ENCODE data around the gene C19orf38.
A peak's percentile ranks its signal among the peaks of the same experiment; 100 is the strongest.

The C19orf38 gene

GRCh38 chr19:10892256-10892655 is 44.0 kb downstream of the C19orf38 start:
- DNase-seq (ENCODE audit: low spot score in 2 of 2) (no peak), ATAC-seq (replicated peaks; ENCODE audit: extremely low read depth, poor library complexity, severe bottlenecking) (no peak)
- H3K4me1 Mint-ChIP-seq, result peaks cover 14% of the 10 kb centered on the region
- H3K36me3 Mint-ChIP-seq (ENCODE audit: insufficient read depth), result peaks cover 1% of the 10 kb centered on the region
- H3K4me3 Mint-ChIP-seq, result no peak overlapping the region
- H3K27ac Mint-ChIP-seq (ENCODE audit: low read depth), result no peak overlapping the region
- no peaks in the 10 kb centered on the region for H3K9me3 Mint-ChIP-seq
- no peaks in the 10 kb centered on the region for H3K27me3 Mint-ChIP-seq

DNA sequence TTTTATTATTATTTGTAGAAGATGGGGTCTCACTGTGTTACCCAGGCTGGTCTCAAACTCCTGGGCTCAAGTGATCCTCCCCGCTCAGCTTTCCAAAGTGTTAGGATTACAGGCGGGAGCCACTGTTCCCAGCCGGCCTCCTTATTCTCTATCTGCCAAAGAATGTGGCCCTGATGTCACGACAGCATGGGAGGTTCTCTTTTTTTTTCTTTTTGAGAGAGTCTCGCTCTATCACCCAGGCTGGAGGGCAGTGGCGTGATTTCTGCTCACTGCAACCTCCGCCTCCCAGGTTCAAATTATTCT is 46.6 kb downstream of the C19orf38 start:
- no peaks in the 10 kb centered on the region for H3K27me3 Mint-ChIP-seq
- DNase-seq (ENCODE audit: low spot score in 2 of 2), result no peak
- peaks cover 8% of the 10 kb centered on the region for H3K4me1 Mint-ChIP-seq
- ATAC-seq (replicated peaks; ENCODE audit: extremely low read depth, poor library complexity, severe bottlenecking), result no peak
- no peak overlapping the region for H3K4me3 Mint-ChIP-seq
- H3K27ac Mint-ChIP-seq (ENCODE audit: low read depth), result no peak overlapping the region
- peaks cover 2% of the 10 kb centered on the region for H3K36me3 Mint-ChIP-seq (ENCODE audit: insufficient read depth)
- H3K9me3 Mint-ChIP-seq, result no peaks in the 10 kb centered on the region

DNA sequence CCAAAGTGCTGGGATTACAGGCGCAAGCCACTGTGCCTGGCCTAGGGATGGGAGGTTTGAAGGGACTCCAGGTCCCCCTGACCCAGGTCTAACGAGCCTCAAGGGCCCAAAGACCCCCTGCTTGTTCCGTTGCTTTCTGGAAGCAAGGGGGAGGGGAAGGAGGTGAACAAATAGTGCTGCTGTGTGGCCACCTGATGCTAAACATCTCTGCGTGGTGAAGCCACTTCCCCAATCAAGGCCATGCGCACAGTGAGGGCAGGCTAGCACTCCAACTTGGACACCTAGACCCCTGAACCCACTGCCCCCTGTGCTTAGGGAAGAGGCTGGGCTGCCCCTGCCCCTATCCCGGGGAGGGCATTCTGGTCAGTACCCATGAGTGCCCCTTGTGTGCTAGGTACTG is 47.1 kb downstream of the C19orf38 start:
- DNase-seq (ENCODE audit: low spot score in 2 of 2) (no peak), ATAC-seq (replicated peaks; ENCODE audit: extremely low read depth, poor library complexity, severe bottlenecking) (no peak)
- Mint-ChIP-seq H3K4me3 (no peak overlapping the region), H3K27ac (ENCODE audit: low read depth) (no peak overlapping the region), H3K27me3 (no peaks in the 10 kb centered on the region), H3K36me3 (ENCODE audit: insufficient read depth) (peaks cover 2% of the 10 kb centered on the region), H3K9me3 (no peaks in the 10 kb centered on the region), H3K4me1 (peaks cover 8% of the 10 kb centered on the region)

DNA sequence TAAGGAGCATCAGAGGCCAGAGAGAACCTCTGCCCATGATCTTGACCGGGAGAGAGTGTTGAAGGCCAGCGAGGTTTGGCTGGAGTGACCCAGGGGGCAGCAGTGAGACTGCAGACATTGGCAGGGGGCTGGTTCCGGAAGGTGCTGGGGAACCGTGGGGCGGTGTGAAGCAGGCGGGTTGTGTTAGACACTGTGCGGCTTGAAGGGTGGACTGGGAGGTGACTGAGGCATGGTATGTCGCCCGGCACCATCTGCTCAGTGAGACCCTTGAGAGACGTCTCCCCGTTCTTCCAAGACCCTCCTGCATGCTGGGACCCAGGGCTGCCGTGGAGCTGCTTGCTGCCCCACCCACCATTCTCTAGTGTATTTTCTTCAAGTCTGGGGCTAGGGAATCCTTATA is 47.7 kb downstream of the C19orf38 start:
- Mint-ChIP-seq H3K27ac (ENCODE audit: low read depth) (no peak overlapping the region), H3K9me3 (no peaks in the 10 kb centered on the region), H3K27me3 (no peaks in the 10 kb centered on the region), H3K4me1 (peaks cover 8% of the 10 kb centered on the region), H3K36me3 (ENCODE audit: insufficient read depth) (peaks cover 2% of the 10 kb centered on the region), H3K4me3 (no peak overlapping the region)
- DNase-seq (ENCODE audit: low spot score in 2 of 2), result no peak
- no peak for ATAC-seq (replicated peaks; ENCODE audit: extremely low read depth, poor library complexity, severe bottlenecking)

DNA sequence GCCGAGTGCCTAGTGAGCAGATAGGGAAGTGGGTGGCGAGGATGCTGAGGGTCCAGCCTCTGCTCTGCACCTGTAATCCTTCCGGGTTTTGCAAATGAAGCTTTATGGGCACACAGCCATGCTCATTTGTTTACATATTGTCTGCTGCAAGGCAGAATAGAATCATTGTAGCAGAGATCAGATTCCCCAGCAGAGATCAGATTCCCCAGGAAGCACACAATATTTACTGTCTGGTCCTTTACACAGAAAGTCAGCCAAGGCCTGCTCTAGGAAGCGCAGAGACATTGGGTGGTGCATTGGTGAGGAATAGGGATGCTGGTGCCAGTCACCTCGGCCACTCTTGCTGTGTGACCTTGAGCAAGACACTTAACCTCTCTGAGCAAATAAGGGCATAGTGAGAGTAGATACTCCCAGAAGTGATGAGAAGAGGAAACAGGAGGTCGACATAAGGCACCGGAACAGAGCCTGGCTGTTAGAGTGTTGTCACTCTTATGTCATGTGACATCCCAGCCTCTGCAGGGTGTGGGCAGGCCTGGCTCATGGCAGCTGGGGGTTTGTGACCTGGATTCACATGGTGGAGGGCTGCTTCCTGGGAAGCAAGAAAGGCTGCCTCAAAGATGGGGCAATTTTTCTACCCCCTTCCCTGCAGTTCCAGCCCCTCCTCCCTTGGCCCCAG is 48.8 kb downstream of the C19orf38 start:
- Mint-ChIP-seq H3K4me1 (peaks cover 8% of the 10 kb centered on the region), H3K36me3 (ENCODE audit: insufficient read depth) (peaks cover 3% of the 10 kb centered on the region), H3K27me3 (no peaks in the 10 kb centered on the region), H3K4me3 (no peak overlapping the region), H3K9me3 (no peaks in the 10 kb centered on the region), H3K27ac (ENCODE audit: low read depth) (peak overlapping the region; percentile 23)
- ATAC-seq (replicated peaks; ENCODE audit: extremely low read depth, poor library complexity, severe bottlenecking) (no peak), DNase-seq (ENCODE audit: low spot score in 2 of 2) (no peak)

- no peak overlapping the region for H3K27ac Mint-ChIP-seq (ENCODE audit: low read depth)
- no peaks in the 10 kb centered on the region for H3K27me3 Mint-ChIP-seq
- H3K4me1 Mint-ChIP-seq, result peaks cover 8% of the 10 kb centered on the region
- ATAC-seq (replicated peaks; ENCODE audit: extremely low read depth, poor library complexity, severe bottlenecking) (no peak), DNase-seq (ENCODE audit: low spot score in 2 of 2) (no peak)
- H3K9me3 Mint-ChIP-seq, result no peaks in the 10 kb centered on the region
- no peak overlapping the region for H3K4me3 Mint-ChIP-seq
- peaks cover 3% of the 10 kb centered on the region for H3K36me3 Mint-ChIP-seq (ENCODE audit: insufficient read depth)
These were observed 50.4 kb downstream of the C19orf38 start for GRCh38 chr19:10898633-10899032.

DNA sequence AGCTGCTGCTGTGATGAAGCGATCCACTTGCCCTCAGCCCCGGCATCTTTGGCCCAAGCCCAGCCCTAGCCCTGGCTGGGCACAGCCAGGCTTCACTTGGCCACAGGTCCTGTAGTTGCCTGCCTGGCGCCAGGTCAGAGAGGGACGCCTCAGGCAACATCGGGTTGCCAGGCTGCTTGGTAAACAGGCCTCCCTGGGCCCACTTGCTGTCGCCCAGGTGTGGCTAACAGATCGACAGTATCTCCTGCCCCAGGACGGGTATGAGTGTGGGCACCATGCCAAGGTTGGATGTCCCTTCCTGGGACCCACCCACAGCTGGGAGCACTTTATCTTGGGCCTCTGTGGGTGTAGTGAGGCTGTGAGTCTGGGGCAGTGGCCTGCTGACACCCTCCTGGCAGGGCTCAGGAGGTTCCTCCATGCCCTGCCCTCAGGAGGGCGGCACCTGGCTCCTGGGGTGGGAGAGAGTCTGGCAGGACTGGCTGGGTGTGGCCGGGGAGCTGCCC is 51.0 kb downstream of the C19orf38 start:
- Mint-ChIP-seq H3K4me3 (no peak overlapping the region), H3K4me1 (peaks cover 8% of the 10 kb centered on the region), H3K36me3 (ENCODE audit: insufficient read depth) (peaks cover 3% of the 10 kb centered on the region), H3K9me3 (no peaks in the 10 kb centered on the region), H3K27ac (ENCODE audit: low read depth) (no peak overlapping the region), H3K27me3 (no peaks in the 10 kb centered on the region)
- DNase-seq (ENCODE audit: low spot score in 2 of 2) (no peak), ATAC-seq (replicated peaks; ENCODE audit: extremely low read depth, poor library complexity, severe bottlenecking) (no peak)

DNA sequence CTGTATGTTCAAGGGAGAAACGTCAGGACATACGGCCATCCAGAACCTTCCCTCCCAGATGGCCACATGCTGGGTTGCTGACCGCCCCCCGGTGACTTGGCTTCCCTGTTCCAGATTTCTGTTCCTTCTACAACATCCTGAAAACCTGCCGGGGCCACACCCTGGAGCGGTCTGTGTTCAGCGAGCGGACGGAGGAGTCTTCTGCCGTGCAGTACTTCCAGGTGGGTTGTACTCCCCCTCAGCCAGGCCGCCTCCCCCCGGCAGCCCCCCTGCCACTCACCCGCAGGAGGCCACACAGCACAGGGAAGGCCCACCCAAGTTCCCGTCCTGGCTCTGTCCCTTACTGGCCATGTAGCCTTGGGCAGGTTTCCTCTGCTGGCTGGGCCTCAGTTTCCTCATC is 59.7 kb downstream of the C19orf38 start:
- H3K4me1 Mint-ChIP-seq, result no peaks in the 10 kb centered on the region
- peaks cover 27% of the 10 kb centered on the region for H3K36me3 Mint-ChIP-seq (ENCODE audit: insufficient read depth)
- H3K27me3 Mint-ChIP-seq, result no peaks in the 10 kb centered on the region
- DNase-seq (ENCODE audit: low spot score in 2 of 2) (no peak), ATAC-seq (replicated peaks; ENCODE audit: extremely low read depth, poor library complexity, severe bottlenecking) (no peak)
- H3K9me3 Mint-ChIP-seq, result no peaks in the 10 kb centered on the region
- no peak overlapping the region for H3K27ac Mint-ChIP-seq (ENCODE audit: low read depth)
- no peak overlapping the region for H3K4me3 Mint-ChIP-seq

- H3K36me3 Mint-ChIP-seq (ENCODE audit: insufficient read depth), result peaks cover 27% of the 10 kb centered on the region
- H3K27me3 Mint-ChIP-seq, result no peaks in the 10 kb centered on the region
- ATAC-seq (replicated peaks; ENCODE audit: extremely low read depth, poor library complexity, severe bottlenecking) (no peak), DNase-seq (ENCODE audit: low spot score in 2 of 2) (no peak)
- H3K27ac Mint-ChIP-seq (ENCODE audit: low read depth), result no peak overlapping the region
- H3K4me3 Mint-ChIP-seq, result no peak overlapping the region
- H3K9me3 Mint-ChIP-seq, result no peaks in the 10 kb centered on the region
- H3K4me1 Mint-ChIP-seq, result no peaks in the 10 kb centered on the region
These were observed 60.3 kb downstream of the C19orf38 start for GRCh38 chr19:10908380-10908960.

- Mint-ChIP-seq H3K9me3 (no peaks in the 10 kb centered on the region), H3K27me3 (no peaks in the 10 kb centered on the region), H3K27ac (ENCODE audit: low read depth) (no peak overlapping the region), H3K4me1 (no peaks in the 10 kb centered on the region), H3K4me3 (no peak overlapping the region), H3K36me3 (ENCODE audit: insufficient read depth) (peaks cover 26% of the 10 kb centered on the region)
- ATAC-seq (replicated peaks; ENCODE audit: extremely low read depth, poor library complexity, severe bottlenecking), result no peak
- DNase-seq (ENCODE audit: low spot score in 2 of 2), result no peak
These were observed 63.6 kb downstream of the C19orf38 start for GRCh38 chr19:10911579-10912363.

- H3K9me3 Mint-ChIP-seq, result no peaks in the 10 kb centered on the region
- no peaks in the 10 kb centered on the region for H3K4me1 Mint-ChIP-seq
- H3K36me3 Mint-ChIP-seq (ENCODE audit: insufficient read depth), result peaks cover 27% of the 10 kb centered on the region
- DNase-seq (ENCODE audit: low spot score in 2 of 2), result no peak
- no peaks in the 10 kb centered on the region for H3K27me3 Mint-ChIP-seq
- no peak for ATAC-seq (replicated peaks; ENCODE audit: extremely low read depth, poor library complexity, severe bottlenecking)
- H3K4me3 Mint-ChIP-seq, result no peak overlapping the region
- no peak overlapping the region for H3K27ac Mint-ChIP-seq (ENCODE audit: low read depth)
These were observed 64.4 kb downstream of the C19orf38 start for GRCh38 chr19:10912619-10913018.

GRCh38 chr19:10913716-10914340 is 65.6 kb downstream of the C19orf38 start:
- Mint-ChIP-seq H3K36me3 (ENCODE audit: insufficient read depth) (peaks cover 24% of the 10 kb centered on the region), H3K4me1 (no peaks in the 10 kb centered on the region), H3K27me3 (no peaks in the 10 kb centered on the region), H3K4me3 (no peak overlapping the region), H3K9me3 (no peaks in the 10 kb centered on the region), H3K27ac (ENCODE audit: low read depth) (no peak overlapping the region)
- ATAC-seq (replicated peaks; ENCODE audit: extremely low read depth, poor library complexity, severe bottlenecking), result no peak
- no peak for DNase-seq (ENCODE audit: low spot score in 2 of 2)
